ENCODE measurements around the gene ATXN7L2. TPM values are rescaled to one million over a fixed set of nuclear protein-coding genes. Genes with fewer than 3 reads are reported as not detected.

The ATXN7L2 gene
- polyA plus RNA-seq, 1 donor from 2014 or later, result 16.9 TPM

GRCh38 chr1:109514846-109515245 is 31.1 kb downstream of the ATXN7L2 start:
- no peak overlapping the region for H3K4me2 ChIP-seq (ENCODE audit: low read length)
- H3F3A ChIP-seq (ENCODE audit: insufficient read depth, low read length, poor library complexity, severe bottlenecking), result no peaks in the 10 kb centered on the region
- H3K9me3 ChIP-seq (ENCODE audit: low read length), result no peaks in the 10 kb centered on the region
- no peaks in the 10 kb centered on the region for H3K9me2 ChIP-seq (ENCODE audit: insufficient read depth, low read length)
- no peaks in the 10 kb centered on the region for H3K79me2 ChIP-seq (replicated peaks; ENCODE audit: insufficient read depth, low read length)
- no peak overlapping the region for H2AFZ ChIP-seq (ENCODE audit: low read depth, low read length)
- no peak overlapping the region for H3K27ac ChIP-seq (ENCODE audit: low read length)
- H3K27me3 ChIP-seq (ENCODE audit: insufficient read depth, low read depth, low read length), result no peaks in the 10 kb centered on the region
- no peaks in the 10 kb centered on the region for H4K20me1 ChIP-seq (ENCODE audit: insufficient read depth)
- H3K9ac ChIP-seq (ENCODE audit: low read length), result no peak overlapping the region
- H3K4me3 ChIP-seq (ENCODE audit: low read length), result no peak overlapping the region
- no peak for TF ChIP-seq EP300 (conservative IDR thresholded peaks at IDR 0.05; ENCODE audit: poor library complexity, severe bottlenecking)
- no peak for TF ChIP-seq CTCF (IDR thresholded peaks at IDR 0.05; ENCODE audit: poor library complexity, severe bottlenecking)
- TF ChIP-seq RAD21 (conservative IDR thresholded peaks at IDR 0.05), result no peak
- no peak for TF ChIP-seq REST (IDR thresholded peaks at IDR 0.05; ENCODE audit: borderline replicate concordance)
- no peak for TF ChIP-seq TAF1 (IDR thresholded peaks at IDR 0.05; ENCODE audit: low read depth)
- no peak for TF ChIP-seq POLR2AphosphoS5 (IDR thresholded peaks at IDR 0.05)
- TF ChIP-seq MXI1 (conservative IDR thresholded peaks at IDR 0.05; ENCODE audit: poor library complexity, severe bottlenecking), result no peak
- TF ChIP-seq EZH2 (IDR thresholded peaks at IDR 0.05; ENCODE audit: borderline replicate concordance, insufficient read depth, low read length, poor library complexity, severe bottlenecking), result no peak
- no peak for TF ChIP-seq SMC3 (conservative IDR thresholded peaks at IDR 0.05; ENCODE audit: poor library complexity)
- H3K36me3 ChIP-seq (ENCODE audit: insufficient read depth, low read length), result no peaks in the 10 kb centered on the region

GRCh38 chr1:109516872-109517271 is 33.2 kb downstream of the ATXN7L2 start:
- H3K9me2 ChIP-seq (ENCODE audit: insufficient read depth, low read length), result no peaks in the 10 kb centered on the region
- no peak for TF ChIP-seq MXI1 (conservative IDR thresholded peaks at IDR 0.05; ENCODE audit: poor library complexity, severe bottlenecking)
- no peaks in the 10 kb centered on the region for H3K9me3 ChIP-seq (ENCODE audit: low read length)
- H3K4me3 ChIP-seq (ENCODE audit: low read length), result no peak overlapping the region
- no peaks in the 10 kb centered on the region for H3K36me3 ChIP-seq (ENCODE audit: insufficient read depth, low read length)
- H3K27ac ChIP-seq (ENCODE audit: low read length), result no peak overlapping the region
- H3K27me3 ChIP-seq (ENCODE audit: insufficient read depth, low read depth, low read length), result no peaks in the 10 kb centered on the region
- H4K20me1 ChIP-seq (ENCODE audit: insufficient read depth), result no peaks in the 10 kb centered on the region
- H3F3A ChIP-seq (ENCODE audit: insufficient read depth, low read length, poor library complexity, severe bottlenecking), result no peaks in the 10 kb centered on the region
- H3K9ac ChIP-seq (ENCODE audit: low read length), result no peak overlapping the region
- H2AFZ ChIP-seq (ENCODE audit: low read depth, low read length), result no peak overlapping the region
- no peak overlapping the region for H3K4me2 ChIP-seq (ENCODE audit: low read length)
- no peaks in the 10 kb centered on the region for H3K79me2 ChIP-seq (replicated peaks; ENCODE audit: insufficient read depth, low read length)

GRCh38 chr1:109517337-109517736 is 33.6 kb downstream of the ATXN7L2 start:
- no peak for TF ChIP-seq CTCF (IDR thresholded peaks at IDR 0.05; ENCODE audit: poor library complexity, severe bottlenecking)
- TF ChIP-seq SMC3 (conservative IDR thresholded peaks at IDR 0.05; ENCODE audit: poor library complexity), result no peak
- TF ChIP-seq TAF1 (IDR thresholded peaks at IDR 0.05; ENCODE audit: low read depth), result no peak
- no peak for TF ChIP-seq EZH2 (IDR thresholded peaks at IDR 0.05; ENCODE audit: borderline replicate concordance, insufficient read depth, low read length, poor library complexity, severe bottlenecking)
- TF ChIP-seq REST (IDR thresholded peaks at IDR 0.05; ENCODE audit: borderline replicate concordance), result no peak
- no peak for TF ChIP-seq POLR2AphosphoS5 (IDR thresholded peaks at IDR 0.05)
- TF ChIP-seq EP300 (conservative IDR thresholded peaks at IDR 0.05; ENCODE audit: poor library complexity, severe bottlenecking), result no peak
- H3K4me3 ChIP-seq (ENCODE audit: low read length), result no peak overlapping the region
- no peaks in the 10 kb centered on the region for H3K9me3 ChIP-seq (ENCODE audit: low read length)
- H3K27ac ChIP-seq (ENCODE audit: low read length), result no peak overlapping the region
- no peaks in the 10 kb centered on the region for H3K9me2 ChIP-seq (ENCODE audit: insufficient read depth, low read length)
- H3K79me2 ChIP-seq (replicated peaks; ENCODE audit: insufficient read depth, low read length), result no peaks in the 10 kb centered on the region
- no peak overlapping the region for H3K9ac ChIP-seq (ENCODE audit: low read length)
- H3K27me3 ChIP-seq (ENCODE audit: insufficient read depth, low read depth, low read length), result no peaks in the 10 kb centered on the region
- H3K4me2 ChIP-seq (ENCODE audit: low read length), result no peak overlapping the region
- no peaks in the 10 kb centered on the region for H3K36me3 ChIP-seq (ENCODE audit: insufficient read depth, low read length)
- no peaks in the 10 kb centered on the region for H4K20me1 ChIP-seq (ENCODE audit: insufficient read depth)
- H3F3A ChIP-seq (ENCODE audit: insufficient read depth, low read length, poor library complexity, severe bottlenecking), result no peaks in the 10 kb centered on the region
- no peak overlapping the region for H2AFZ ChIP-seq (ENCODE audit: low read depth, low read length)
